Measurements from ENCODE around the gene TNFRSF21. TPM values are rescaled to one million over a fixed set of nuclear protein-coding genes. Genes with fewer than 3 reads are reported as not detected.
A peak's percentile ranks its signal among the peaks of the same experiment; 100 is the strongest.
"Not testable (repeated sequence)": the region's sequence is repeated elsewhere in the genome, so short reads cannot be mapped to it uniquely, and the experiment has no call there.

TNFRSF21 gene
- total RNA-seq, 2 donors from 2014 or later = 4.3 to 5.8 TPM

- not testable (repeated sequence) for ATAC-seq (replicated peaks in 1 of 2); H3K27ac Mint-ChIP-seq; DNase-seq; H3K4me1 Mint-ChIP-seq (ENCODE audit: low read depth); H3K9me3 Mint-ChIP-seq; H3K36me3 Mint-ChIP-seq (ENCODE audit: insufficient read depth in 2 of 2); H3K4me3 Mint-ChIP-seq
- H3K27me3 Mint-ChIP-seq (ENCODE audit: low read depth) = peaks cover 21% of the 10 kb centered on the region
These were observed 5.5 kb upstream of the TNFRSF21 start for GRCh38 chr6:47315181-47315580.

DNA sequence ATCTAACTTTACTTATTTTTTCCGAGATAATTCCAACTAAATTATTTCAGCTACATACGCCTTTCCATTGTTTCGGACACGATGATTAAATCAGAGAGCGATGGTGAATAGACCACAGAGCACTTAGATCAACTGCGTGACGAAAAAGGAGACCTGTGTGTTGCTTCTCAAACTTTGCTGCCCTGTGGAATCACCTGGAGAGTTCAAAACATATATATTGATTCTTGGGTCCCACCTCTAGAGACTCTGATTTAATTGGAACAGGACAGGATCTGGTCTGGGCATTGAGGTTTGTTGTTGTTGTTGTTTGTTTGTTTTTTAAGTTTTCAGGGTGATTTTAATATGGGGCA lies 401 bp upstream of the TNFRSF21 start:
- Mint-ChIP-seq H3K9me3 (no peaks in the 10 kb centered on the region), H3K27ac (no peak overlapping the region), H3K36me3 (ENCODE audit: insufficient read depth in 2 of 2) (no peaks in the 10 kb centered on the region), H3K4me3 (peak overlapping the region; percentile 82 to 86), H3K27me3 (ENCODE audit: low read depth) (peaks cover 52% of the 10 kb centered on the region), H3K4me1 (ENCODE audit: low read depth) (peaks cover 11% of the 10 kb centered on the region)
- ATAC-seq (replicated peaks in 1 of 2) (peak; percentile 18), DNase-seq (no peak)

- Mint-ChIP-seq H3K9me3 (no peaks in the 10 kb centered on the region), H3K4me3 (peak overlapping the region; percentile 82 to 86), H3K36me3 (ENCODE audit: insufficient read depth in 2 of 2) (no peaks in the 10 kb centered on the region), H3K27me3 (ENCODE audit: low read depth) (peaks cover 55% of the 10 kb centered on the region), H3K4me1 (ENCODE audit: low read depth) (peaks cover 11% of the 10 kb centered on the region), H3K27ac (no peak overlapping the region)
- peak; percentile 12 to 25 for ATAC-seq (replicated peaks in 1 of 2)
- DNase-seq = peak; percentile 10 to 17
These were observed 984 bp downstream of the TNFRSF21 start for GRCh38 chr6:47308552-47309290.

GRCh38 chr6:47308198-47308517 lies 1.5 kb downstream of the TNFRSF21 start:
- Mint-ChIP-seq H3K27ac (no peak overlapping the region), H3K4me3 (peak overlapping the region; percentile 82 to 86), H3K27me3 (ENCODE audit: low read depth) (peaks cover 55% of the 10 kb centered on the region), H3K9me3 (no peaks in the 10 kb centered on the region), H3K4me1 (ENCODE audit: low read depth) (peaks cover 14% of the 10 kb centered on the region), H3K36me3 (ENCODE audit: insufficient read depth in 2 of 2) (no peaks in the 10 kb centered on the region)
- DNase-seq = no peak
- no peak for ATAC-seq (replicated peaks in 1 of 2)

DNA sequence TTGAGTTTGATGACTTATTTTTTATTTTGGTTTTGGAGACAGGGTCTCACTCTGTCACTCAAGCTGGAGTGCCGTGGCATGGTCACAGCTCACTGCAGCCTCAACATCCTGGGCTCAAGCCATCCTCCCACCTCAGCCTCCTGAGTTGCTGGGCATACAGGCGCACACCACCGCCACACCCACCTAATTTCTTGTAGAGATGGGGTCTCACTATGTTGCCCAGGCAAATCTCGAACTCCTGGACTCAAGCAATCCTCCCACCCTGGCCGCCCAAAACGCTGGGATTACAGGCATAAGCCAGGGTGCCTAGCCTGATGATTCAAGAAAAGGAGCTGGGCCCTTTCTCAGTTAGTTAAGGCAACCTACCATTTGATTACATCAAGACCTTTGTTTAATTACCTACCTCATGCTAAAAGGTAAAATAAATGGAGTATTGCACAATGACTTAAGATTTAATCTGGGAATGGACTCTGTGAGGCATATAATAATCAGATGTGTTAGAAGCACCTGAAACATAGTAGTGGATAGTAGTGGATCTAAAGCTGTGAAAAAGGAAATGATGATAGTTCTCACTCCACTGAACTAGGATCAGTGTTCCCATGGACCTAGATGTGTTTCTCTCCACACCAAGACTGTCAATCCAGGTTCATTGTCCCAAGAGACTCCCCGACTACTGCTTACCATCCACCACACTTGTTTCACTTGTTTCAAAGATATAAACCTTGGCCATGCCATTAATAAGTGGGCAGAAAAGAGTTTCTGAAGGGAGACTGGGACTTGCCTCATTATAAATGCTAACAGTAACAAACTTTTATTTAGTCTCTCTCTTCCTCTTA lies 2.1 kb downstream of the TNFRSF21 start:
- H3K36me3 Mint-ChIP-seq (ENCODE audit: insufficient read depth in 2 of 2) = no peaks in the 10 kb centered on the region
- DNase-seq (no peak), ATAC-seq (replicated peaks in 1 of 2) (no peak)
- H3K4me1 Mint-ChIP-seq (ENCODE audit: low read depth) = peaks cover 19% of the 10 kb centered on the region
- peak overlapping the region; percentile 82 to 86 for H3K4me3 Mint-ChIP-seq
- H3K27me3 Mint-ChIP-seq (ENCODE audit: low read depth) = peaks cover 56% of the 10 kb centered on the region
- no peak overlapping the region for H3K27ac Mint-ChIP-seq
- H3K9me3 Mint-ChIP-seq = no peaks in the 10 kb centered on the region

GRCh38 chr6:47306887-47307286 lies 2.8 kb downstream of the TNFRSF21 start:
- no peak for ATAC-seq (replicated peaks in 1 of 2)
- Mint-ChIP-seq H3K27me3 (ENCODE audit: low read depth) (peaks cover 56% of the 10 kb centered on the region), H3K36me3 (ENCODE audit: insufficient read depth in 2 of 2) (no peaks in the 10 kb centered on the region), H3K27ac (no peak overlapping the region), H3K4me3 (no peak overlapping the region), H3K9me3 (no peaks in the 10 kb centered on the region), H3K4me1 (ENCODE audit: low read depth) (peaks cover 25% of the 10 kb centered on the region)
- DNase-seq = no peak

DNA sequence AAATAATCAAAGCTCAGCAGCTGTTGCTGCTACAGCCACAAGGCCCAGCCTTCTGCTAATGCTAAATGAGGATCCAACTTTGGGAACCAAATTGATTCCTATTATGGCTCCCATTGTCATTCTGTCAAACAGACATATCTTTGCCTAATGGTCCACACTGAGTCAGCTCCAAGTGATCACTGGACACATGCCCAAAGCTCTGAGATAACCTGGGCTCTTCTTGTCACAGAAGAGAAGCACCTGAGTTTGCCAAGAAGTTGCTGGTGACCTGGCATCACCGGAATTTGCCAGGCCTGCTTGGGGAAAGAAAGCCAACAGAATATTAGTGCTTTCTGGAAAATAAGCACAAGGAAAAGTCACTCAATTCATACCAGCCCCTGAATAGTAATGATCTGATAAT lies 5.8 kb downstream of the TNFRSF21 start:
- no peaks in the 10 kb centered on the region for H3K36me3 Mint-ChIP-seq (ENCODE audit: insufficient read depth in 2 of 2)
- DNase-seq = no peak
- H3K9me3 Mint-ChIP-seq = no peaks in the 10 kb centered on the region
- no peak overlapping the region for H3K27ac Mint-ChIP-seq
- H3K27me3 Mint-ChIP-seq (ENCODE audit: low read depth) = peaks cover 54% of the 10 kb centered on the region
- no peak for ATAC-seq (replicated peaks in 1 of 2)
- H3K4me1 Mint-ChIP-seq (ENCODE audit: low read depth) = peaks cover 26% of the 10 kb centered on the region
- H3K4me3 Mint-ChIP-seq = no peak overlapping the region

- peak; percentile 7 to 25 for DNase-seq
These were observed 6.4 kb downstream of the TNFRSF21 start for GRCh38 chr6:47303342-47303741.

GRCh38 chr6:47302043-47302442 lies 7.7 kb downstream of the TNFRSF21 start:
- Mint-ChIP-seq H3K27ac (no peak overlapping the region), H3K9me3 (no peaks in the 10 kb centered on the region), H3K36me3 (ENCODE audit: insufficient read depth in 2 of 2) (no peaks in the 10 kb centered on the region), H3K4me1 (ENCODE audit: low read depth) (peaks cover 16% of the 10 kb centered on the region), H3K27me3 (ENCODE audit: low read depth) (peaks cover 39% of the 10 kb centered on the region), H3K4me3 (no peak overlapping the region)
- DNase-seq (no peak), ATAC-seq (replicated peaks in 1 of 2) (peak in 1 of 2 donors; percentile 23)

More at GRCh38 chr6:47303342-47303741, 6.4 kb downstream of the TNFRSF21 start:
- Mint-ChIP-seq H3K27ac (no peak overlapping the region), H3K36me3 (ENCODE audit: insufficient read depth in 2 of 2) (no peaks in the 10 kb centered on the region), H3K4me1 (ENCODE audit: low read depth) (peaks cover 23% of the 10 kb centered on the region), H3K9me3 (no peaks in the 10 kb centered on the region), H3K27me3 (ENCODE audit: low read depth) (peaks cover 51% of the 10 kb centered on the region), H3K4me3 (no peak overlapping the region)
- ATAC-seq (replicated peaks in 1 of 2) = peak; percentile 93 to 95

DNA sequence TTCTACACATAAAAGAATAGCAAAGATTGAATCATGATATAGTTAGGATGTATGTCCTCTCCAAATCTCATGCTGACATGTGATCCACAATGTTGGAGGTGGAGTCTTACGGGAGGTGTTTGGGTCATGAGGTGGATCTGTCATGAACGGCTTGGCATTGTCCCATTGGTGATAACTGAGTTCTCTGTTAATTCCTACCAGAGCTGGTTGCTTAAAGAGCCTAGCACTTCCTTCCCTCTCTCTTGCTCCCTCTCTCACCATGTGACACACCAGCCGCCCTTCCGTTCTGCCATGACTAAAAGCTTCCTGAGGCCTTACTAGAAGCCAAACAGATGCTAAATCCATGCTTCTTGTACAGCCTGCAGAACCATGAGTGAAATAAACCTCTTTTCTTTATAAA lies 8.3 kb downstream of the TNFRSF21 start:
- DNase-seq (no peak), ATAC-seq (replicated peaks in 1 of 2) (no peak)
- Mint-ChIP-seq H3K9me3 (no peaks in the 10 kb centered on the region), H3K4me1 (ENCODE audit: low read depth) (peaks cover 16% of the 10 kb centered on the region), H3K36me3 (ENCODE audit: insufficient read depth in 2 of 2) (no peaks in the 10 kb centered on the region), H3K4me3 (no peak overlapping the region), H3K27ac (no peak overlapping the region), H3K27me3 (ENCODE audit: low read depth) (peaks cover 39% of the 10 kb centered on the region)

DNA sequence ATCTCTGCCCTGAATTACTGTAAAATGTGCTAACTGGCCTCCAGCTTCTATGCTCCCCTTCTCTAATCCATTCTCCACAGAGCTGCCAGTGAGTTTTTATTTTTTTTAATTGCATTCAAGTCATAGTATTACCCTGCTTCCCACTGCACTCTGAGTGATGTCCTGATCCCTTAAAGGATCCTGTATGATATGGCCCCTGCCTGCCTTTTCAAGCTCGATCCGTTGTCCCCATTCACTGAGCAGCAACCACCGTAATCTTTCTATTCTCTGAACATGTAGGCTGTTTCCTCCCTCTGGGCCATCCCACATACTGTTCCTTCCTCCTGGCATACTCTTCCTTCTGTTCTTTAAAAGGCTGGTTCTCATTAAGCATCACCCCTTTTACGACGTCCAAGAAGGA lies 9.3 kb downstream of the TNFRSF21 start:
- Mint-ChIP-seq H3K27ac (no peak overlapping the region), H3K9me3 (no peaks in the 10 kb centered on the region), H3K36me3 (ENCODE audit: insufficient read depth in 2 of 2) (no peaks in the 10 kb centered on the region), H3K4me3 (no peak overlapping the region), H3K27me3 (ENCODE audit: low read depth) (peaks cover 30% of the 10 kb centered on the region), H3K4me1 (ENCODE audit: low read depth) (peaks cover 16% of the 10 kb centered on the region)
- DNase-seq (no peak), ATAC-seq (replicated peaks in 1 of 2) (no peak)

DNA sequence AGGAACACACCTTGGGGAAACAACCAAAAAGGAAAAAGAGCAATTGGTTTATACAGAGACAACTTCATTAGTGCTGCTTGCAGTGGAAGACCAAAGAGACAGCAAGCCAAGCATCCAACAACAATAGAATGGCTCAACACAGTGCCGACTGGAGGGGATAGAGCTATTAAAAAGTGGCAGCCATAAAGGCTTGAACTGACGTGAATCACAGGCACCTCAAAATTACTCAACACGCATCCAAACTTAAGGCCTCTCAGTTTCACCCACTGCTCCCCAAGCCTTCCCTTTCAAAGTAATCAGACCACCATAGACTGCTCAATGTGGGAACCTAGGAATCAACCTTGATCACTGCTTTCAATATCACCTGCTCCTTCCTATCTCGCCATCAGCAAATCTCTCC lies 9.7 kb downstream of the TNFRSF21 start:
- H3K9me3 Mint-ChIP-seq = no peaks in the 10 kb centered on the region
- H3K27ac Mint-ChIP-seq = no peak overlapping the region
- ATAC-seq (replicated peaks in 1 of 2) (no peak), DNase-seq (no peak)
- peaks cover 16% of the 10 kb centered on the region for H3K4me1 Mint-ChIP-seq (ENCODE audit: low read depth)
- no peak overlapping the region for H3K4me3 Mint-ChIP-seq
- peaks cover 30% of the 10 kb centered on the region for H3K27me3 Mint-ChIP-seq (ENCODE audit: low read depth)
- no peaks in the 10 kb centered on the region for H3K36me3 Mint-ChIP-seq (ENCODE audit: insufficient read depth in 2 of 2)

DNA sequence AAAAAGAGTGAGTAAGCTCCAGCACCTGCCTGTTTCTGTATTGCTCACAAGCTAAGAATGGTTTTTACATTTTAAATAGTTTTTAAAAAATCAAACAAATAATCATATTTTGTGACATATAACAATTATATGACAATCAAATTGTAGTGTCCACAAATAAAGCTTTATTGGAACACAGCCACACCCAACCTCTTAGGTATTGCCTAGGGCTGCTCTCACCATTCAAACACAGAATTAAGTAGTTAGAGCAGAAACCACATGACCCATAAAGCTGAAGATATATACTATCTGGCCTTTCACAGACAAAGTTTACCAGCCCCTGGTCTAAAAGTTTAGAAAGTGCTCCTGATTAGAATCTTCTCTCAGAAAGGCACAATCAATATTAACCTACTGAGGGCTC lies 11.2 kb downstream of the TNFRSF21 start:
- Mint-ChIP-seq H3K36me3 (ENCODE audit: insufficient read depth in 2 of 2) (no peaks in the 10 kb centered on the region), H3K9me3 (no peaks in the 10 kb centered on the region), H3K27ac (no peak overlapping the region), H3K27me3 (ENCODE audit: low read depth) (peaks cover 30% of the 10 kb centered on the region), H3K4me1 (ENCODE audit: low read depth) (peaks cover 15% of the 10 kb centered on the region), H3K4me3 (no peak overlapping the region)
- DNase-seq (no peak), ATAC-seq (replicated peaks in 1 of 2) (no peak)

All from activated T-cell treated with anti-CD3 and anti-CD28 coated beads, Interleukin-2, amount 50 U/mL, for 72 hours (primary cell).